GM19372 (cell line): ENCODE data around the gene ATP8B1.
A peak's percentile ranks its signal among the peaks of the same experiment; 100 is the strongest.

Experiments
- ATAC-seq: cut with Tn5 transposase; IDR thresholded peaks from one replicate; pipeline ENCODE4 v1.9.1; 2021; ENCODE audit warnings: mild to moderate bottlenecking, low read depth, moderate library complexity; ENCODE audit not compliant: unreplicated experiment

Gene ATP8B1

DNA sequence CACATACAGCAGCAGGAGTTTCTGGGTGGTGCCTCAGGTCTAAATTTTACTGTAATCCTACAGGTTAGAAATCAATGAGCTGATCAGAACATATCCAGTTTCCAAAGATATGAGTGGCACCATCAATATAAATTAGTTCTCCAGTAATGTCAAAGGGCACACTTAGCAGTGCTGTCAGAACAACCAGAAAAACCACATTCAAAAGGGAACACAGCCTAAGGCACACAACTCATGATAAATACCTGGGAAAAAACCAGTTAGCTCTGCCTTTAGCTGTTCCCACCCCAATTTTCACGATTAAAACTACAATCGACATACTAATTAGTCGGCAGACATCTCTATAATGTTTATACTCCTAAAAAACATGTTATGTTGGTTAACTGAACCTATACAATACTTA lies 31.5 kb downstream of the ATP8B1 start:
- no peak for ATAC-seq

- ATAC-seq: no peak
These were observed 31.9 kb downstream of the ATP8B1 start for GRCh38 chr18:57771193-57771592.

GRCh38 chr18:57768537-57769326 lies 34.4 kb downstream of the ATP8B1 start:
- ATAC-seq: no peak

DNA sequence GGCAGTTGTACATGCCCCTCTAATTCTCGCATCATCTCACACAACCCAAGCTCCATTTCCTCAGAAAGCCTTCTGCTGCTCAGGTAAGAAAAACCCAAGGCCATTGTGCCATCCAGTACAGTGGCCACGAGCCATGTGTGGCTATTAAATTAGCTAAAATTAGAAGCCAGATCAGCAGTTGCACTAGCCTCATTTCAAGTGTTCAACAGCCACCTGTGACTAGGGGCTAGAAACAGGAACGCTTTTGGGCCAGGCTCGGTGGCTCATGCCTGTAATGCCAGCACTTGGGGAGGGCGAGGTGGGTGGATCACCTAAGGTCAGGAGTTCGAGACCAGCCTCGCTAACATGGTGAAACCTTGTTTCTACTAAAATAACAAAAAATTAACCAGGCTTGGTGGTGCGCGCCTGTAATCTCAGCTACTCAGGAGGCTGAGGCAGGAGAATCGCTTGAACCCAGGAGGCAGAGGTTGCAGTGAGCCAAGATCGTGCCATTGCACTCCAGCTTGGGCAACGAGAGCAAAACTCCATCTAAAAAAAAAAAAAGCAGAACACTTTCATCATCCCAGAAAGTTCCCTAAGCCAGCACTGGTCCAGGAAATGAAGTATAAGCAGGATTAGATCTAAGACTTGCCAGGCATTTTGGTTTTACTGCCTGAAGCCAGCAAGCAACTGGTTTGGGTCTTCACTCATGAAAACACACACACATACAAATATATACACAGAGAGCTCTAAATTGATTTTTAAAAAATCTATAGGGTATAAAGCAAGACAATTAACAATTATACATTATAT lies 35.7 kb downstream of the ATP8B1 start:
- no peak for ATAC-seq

- no peak for ATAC-seq
These were observed 38.1 kb downstream of the ATP8B1 start for GRCh38 chr18:57764995-57765394.

DNA sequence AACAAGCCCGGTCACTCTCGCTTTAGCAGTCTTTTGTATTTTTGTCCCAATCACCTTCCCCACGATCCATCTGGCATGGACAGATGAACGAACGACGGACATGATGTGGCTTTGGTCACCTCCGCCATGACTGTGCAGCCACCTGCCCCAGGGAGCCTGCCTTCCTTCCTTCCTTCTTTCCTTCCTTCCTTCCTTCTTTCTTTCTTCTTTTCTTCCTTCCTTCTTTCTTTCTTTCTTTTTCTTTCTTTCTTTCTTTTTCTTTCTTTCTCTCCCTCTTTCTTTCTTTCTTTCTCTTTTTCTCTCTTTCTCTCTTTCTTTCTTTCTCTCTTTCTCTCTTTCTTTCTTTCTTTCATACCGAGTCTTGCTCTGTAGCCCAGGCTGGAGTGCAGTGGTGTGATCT lies 39.0 kb downstream of the ATP8B1 start:
- ATAC-seq: no peak

DNA sequence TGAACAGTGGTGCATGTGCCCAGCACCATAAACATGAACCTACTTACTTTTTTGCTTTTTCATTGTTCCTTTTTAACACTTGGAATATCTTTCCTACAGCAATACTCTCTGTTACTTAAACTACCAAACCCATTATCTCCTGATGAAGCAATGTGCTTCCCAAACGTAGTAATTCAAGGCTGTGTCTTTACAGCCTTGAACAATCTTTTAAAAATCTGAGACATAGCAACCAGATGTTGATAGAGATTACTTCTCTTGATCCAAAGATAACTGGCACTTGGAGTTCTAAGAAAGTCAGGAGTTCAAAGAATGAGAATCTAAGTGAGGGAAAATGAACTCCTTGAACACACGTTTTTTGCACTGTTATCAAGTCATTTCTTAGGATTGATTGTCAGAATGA lies 40.4 kb downstream of the ATP8B1 start:
- no peak for ATAC-seq

GRCh38 chr18:57759650-57760049 lies 43.5 kb downstream of the ATP8B1 start:
- no peak for ATAC-seq

DNA sequence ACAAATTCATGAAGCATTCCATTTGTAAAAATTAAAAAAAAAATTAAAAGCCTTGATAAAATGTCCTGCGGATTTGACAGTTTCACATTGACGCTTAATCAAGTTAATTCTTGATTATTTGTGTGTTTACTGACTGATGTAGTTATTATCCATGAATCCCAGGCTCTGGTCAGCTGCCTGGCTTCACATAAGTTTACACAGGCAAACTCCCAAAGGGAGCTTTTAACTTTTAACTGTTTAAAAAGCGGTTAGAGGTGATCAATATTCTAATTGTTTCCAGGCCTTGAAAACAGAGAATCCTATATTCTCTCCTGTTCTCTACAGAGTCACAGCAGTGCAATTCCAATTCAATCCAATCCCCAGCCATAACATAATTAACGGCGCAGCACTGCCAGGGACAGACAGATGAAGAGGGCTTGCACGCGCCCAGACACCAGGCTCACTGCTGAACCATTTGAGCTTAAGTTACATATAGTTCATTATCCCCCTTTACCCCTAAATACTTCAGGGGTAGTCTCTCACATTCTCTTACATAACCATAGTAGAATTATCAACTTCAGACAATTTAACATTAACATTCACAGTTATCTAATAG lies 47.5 kb downstream of the ATP8B1 start:
- no peak for ATAC-seq

DNA sequence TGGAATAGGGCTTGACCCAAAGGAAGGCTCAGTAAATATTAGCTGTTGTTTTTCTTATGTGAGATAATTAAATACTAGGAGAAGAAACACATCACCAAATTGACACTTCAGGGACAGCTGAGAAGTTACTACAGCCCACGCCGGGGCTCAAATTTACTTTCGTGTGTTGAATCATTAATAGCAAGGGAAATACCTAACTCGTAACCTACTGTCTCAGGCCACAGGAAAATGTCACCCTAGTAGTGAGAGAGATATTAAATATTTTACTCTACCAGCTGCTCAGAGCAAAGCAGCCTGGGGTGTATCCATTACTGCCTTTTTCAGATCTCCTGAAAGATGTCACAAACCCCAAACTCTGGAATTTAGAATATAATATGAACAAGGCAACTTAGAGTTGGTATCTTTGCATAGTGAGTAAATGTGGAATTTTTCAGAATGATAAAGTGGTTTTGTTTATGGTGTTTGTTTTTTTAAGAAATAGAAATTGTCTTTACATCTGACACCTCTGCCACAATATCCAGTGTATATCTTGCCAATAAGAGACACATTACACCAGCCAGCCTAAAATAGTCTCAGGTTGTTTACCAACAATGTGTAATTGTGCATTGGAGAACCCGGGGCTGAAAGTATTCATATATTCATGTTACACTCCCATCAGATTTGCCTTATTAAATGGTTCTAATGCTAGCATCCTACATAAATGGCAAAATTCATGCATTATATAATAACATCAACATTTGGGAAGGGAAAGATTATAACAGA lies 48.4 kb downstream of the ATP8B1 start:
- ATAC-seq: peak; percentile 96

DNA sequence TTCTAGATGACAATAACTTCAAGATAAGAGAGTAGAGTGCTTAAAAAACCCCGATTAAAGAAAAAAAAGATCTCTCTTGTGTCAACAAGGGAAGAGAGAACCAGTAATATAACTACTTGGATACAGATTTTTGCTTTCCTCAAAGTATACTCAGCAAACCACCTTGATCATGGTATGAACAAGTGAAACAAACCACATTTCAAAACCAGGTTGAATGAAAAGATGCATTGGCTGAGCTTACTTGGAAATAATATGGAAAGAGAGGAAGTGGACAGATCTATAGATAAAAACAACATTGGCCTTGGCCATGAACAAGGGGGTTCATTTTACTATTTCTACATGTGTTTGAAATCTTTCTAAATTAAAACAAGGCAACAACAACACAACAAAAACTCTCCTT lies 50.1 kb downstream of the ATP8B1 start:
- ATAC-seq: no peak

- ATAC-seq: no peak
These were observed 53.5 kb downstream of the ATP8B1 start for GRCh38 chr18:57749604-57749970.

GRCh38 chr18:57748770-57749603 lies 54.1 kb downstream of the ATP8B1 start:
- peak; percentile 88 for ATAC-seq

- no peak for ATAC-seq
These were observed 55.1 kb downstream of the ATP8B1 start for GRCh38 chr18:57747809-57748680.

GRCh38 chr18:57744211-57744694 lies 58.9 kb downstream of the ATP8B1 start:
- no peak for ATAC-seq

DNA sequence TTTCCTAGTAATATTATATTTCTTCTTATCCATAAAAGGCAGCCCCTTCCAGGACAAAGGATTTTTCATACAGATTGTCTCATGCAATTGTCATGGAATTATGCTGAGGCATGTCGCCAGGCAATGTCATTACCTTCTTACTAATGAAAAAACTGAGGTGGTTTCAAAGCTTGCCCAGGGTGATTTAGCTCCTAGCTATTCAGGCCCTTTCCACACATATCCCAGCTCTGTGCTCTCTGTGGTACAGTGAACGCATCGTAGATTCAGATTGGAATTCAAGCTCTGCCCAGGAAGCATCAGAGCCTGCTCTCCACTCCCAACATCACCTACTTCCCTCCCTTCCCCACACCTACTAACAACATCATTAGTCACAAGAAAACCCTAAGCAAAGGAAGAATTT lies 60.1 kb downstream of the ATP8B1 start:
- no peak for ATAC-seq

DNA sequence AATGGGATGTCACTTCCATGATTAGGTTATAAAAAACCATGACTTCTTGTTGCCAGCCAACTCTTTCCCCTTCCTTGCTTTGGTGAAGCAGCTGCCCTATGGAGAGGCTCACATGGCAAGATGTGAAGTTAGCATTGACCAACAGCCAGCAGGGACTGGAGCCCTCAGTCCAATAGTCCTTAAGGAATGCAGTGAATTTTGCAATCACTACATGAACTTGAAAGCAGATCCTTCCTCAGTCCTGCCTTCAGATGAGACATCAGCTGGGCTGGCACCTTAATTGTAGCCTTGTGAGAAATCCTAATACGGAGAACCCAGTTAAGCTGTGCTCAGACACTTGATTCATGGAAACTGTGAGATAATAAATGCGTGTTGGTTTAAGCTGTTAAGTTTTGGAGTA lies 61.8 kb downstream of the ATP8B1 start:
- ATAC-seq: no peak

- ATAC-seq: no peak
These were observed 65.0 kb downstream of the ATP8B1 start for GRCh38 chr18:57738078-57738477.
